ENCODE results near the gene DIO1. TPM values are rescaled to one million over a fixed set of nuclear protein-coding genes. Genes with fewer than 3 reads are reported as not detected.

The DIO1 gene
- total RNA-seq, 1 donor from 2014 or later = not detected

- H3K27me3 Mint-ChIP-seq (ENCODE audit: low read depth) = no peaks in the 10 kb centered on the region
- peaks cover 21% of the 10 kb centered on the region for H3K4me1 Mint-ChIP-seq (ENCODE audit: low read depth)
- no peaks in the 10 kb centered on the region for H3K9me3 Mint-ChIP-seq (ENCODE audit: low read depth)
- no peak overlapping the region for H3K4me3 Mint-ChIP-seq (ENCODE audit: unreplicated experiment)
- DNase-seq (ENCODE audit: low spot score) = no peak
- no peak overlapping the region for H3K27ac Mint-ChIP-seq (ENCODE audit: unreplicated experiment)
- no peak for TF ChIP-seq CTCF (IDR thresholded peaks at IDR 0.05)
- peaks cover 2% of the 10 kb centered on the region for H3K36me3 Mint-ChIP-seq (ENCODE audit: low read depth)
These were observed 3.0 kb upstream of the DIO1 start for GRCh38 chr1:53891018-53891417.

GRCh38 chr1:53891678-53892077 is 2.3 kb upstream of the DIO1 start:
- H3K27ac Mint-ChIP-seq (ENCODE audit: unreplicated experiment) = no peak overlapping the region
- H3K9me3 Mint-ChIP-seq (ENCODE audit: low read depth) = no peaks in the 10 kb centered on the region
- H3K4me1 Mint-ChIP-seq (ENCODE audit: low read depth) = peaks cover 26% of the 10 kb centered on the region
- no peak for DNase-seq (ENCODE audit: low spot score)
- peaks cover 2% of the 10 kb centered on the region for H3K36me3 Mint-ChIP-seq (ENCODE audit: low read depth)
- H3K4me3 Mint-ChIP-seq (ENCODE audit: unreplicated experiment) = no peak overlapping the region
- no peaks in the 10 kb centered on the region for H3K27me3 Mint-ChIP-seq (ENCODE audit: low read depth)
- no peak for TF ChIP-seq CTCF (IDR thresholded peaks at IDR 0.05)

- no peak for DNase-seq (ENCODE audit: low spot score)
- TF ChIP-seq CTCF (IDR thresholded peaks at IDR 0.05) = no peak
These were observed 1.1 kb upstream of the DIO1 start for GRCh38 chr1:53892911-53893310.

GRCh38 chr1:53894644-53895043 is 657 bp downstream of the DIO1 start:
- H3K27me3 Mint-ChIP-seq (ENCODE audit: low read depth) = no peaks in the 10 kb centered on the region

More at GRCh38 chr1:53892911-53893310, 1.1 kb upstream of the DIO1 start:
- Mint-ChIP-seq H3K27me3 (ENCODE audit: low read depth) (no peaks in the 10 kb centered on the region), H3K36me3 (ENCODE audit: low read depth) (no peaks in the 10 kb centered on the region), H3K9me3 (ENCODE audit: low read depth) (no peaks in the 10 kb centered on the region), H3K27ac (ENCODE audit: unreplicated experiment) (no peak overlapping the region), H3K4me3 (ENCODE audit: unreplicated experiment) (no peak overlapping the region), H3K4me1 (ENCODE audit: low read depth) (peaks cover 37% of the 10 kb centered on the region)

GRCh38 chr1:53895421-53895820 is 1.4 kb downstream of the DIO1 start:
- TF ChIP-seq CTCF (IDR thresholded peaks at IDR 0.05) = no peak
- H3K4me3 Mint-ChIP-seq (ENCODE audit: unreplicated experiment) = no peak overlapping the region

More at GRCh38 chr1:53894644-53895043, 657 bp downstream of the DIO1 start:
- Mint-ChIP-seq H3K4me3 (ENCODE audit: unreplicated experiment) (no peak overlapping the region), H3K4me1 (ENCODE audit: low read depth) (peaks cover 43% of the 10 kb centered on the region), H3K27ac (ENCODE audit: unreplicated experiment) (no peak overlapping the region), H3K36me3 (ENCODE audit: low read depth) (no peaks in the 10 kb centered on the region), H3K9me3 (ENCODE audit: low read depth) (no peaks in the 10 kb centered on the region)
- no peak for DNase-seq (ENCODE audit: low spot score)
- TF ChIP-seq CTCF (IDR thresholded peaks at IDR 0.05) = no peak

More at GRCh38 chr1:53895421-53895820, 1.4 kb downstream of the DIO1 start:
- H3K9me3 Mint-ChIP-seq (ENCODE audit: low read depth) = no peaks in the 10 kb centered on the region
- no peak for DNase-seq (ENCODE audit: low spot score)
- H3K36me3 Mint-ChIP-seq (ENCODE audit: low read depth) = no peaks in the 10 kb centered on the region
- peaks cover 38% of the 10 kb centered on the region for H3K4me1 Mint-ChIP-seq (ENCODE audit: low read depth)
- no peaks in the 10 kb centered on the region for H3K27me3 Mint-ChIP-seq (ENCODE audit: low read depth)
- H3K27ac Mint-ChIP-seq (ENCODE audit: unreplicated experiment) = no peak overlapping the region
